ENCODE results near the gene LMBR1. TPM values are rescaled to one million over a fixed set of nuclear protein-coding genes. Genes with fewer than 3 reads are reported as not detected.
"Not testable (repeated sequence)": the region's sequence is repeated elsewhere in the genome, so short reads cannot be mapped to it uniquely, and the experiment has no call there.

Gene LMBR1
- total and polyA plus RNA-seq, 4 donors = 11.2 to 35.7 (median 17.9) TPM

DNA sequence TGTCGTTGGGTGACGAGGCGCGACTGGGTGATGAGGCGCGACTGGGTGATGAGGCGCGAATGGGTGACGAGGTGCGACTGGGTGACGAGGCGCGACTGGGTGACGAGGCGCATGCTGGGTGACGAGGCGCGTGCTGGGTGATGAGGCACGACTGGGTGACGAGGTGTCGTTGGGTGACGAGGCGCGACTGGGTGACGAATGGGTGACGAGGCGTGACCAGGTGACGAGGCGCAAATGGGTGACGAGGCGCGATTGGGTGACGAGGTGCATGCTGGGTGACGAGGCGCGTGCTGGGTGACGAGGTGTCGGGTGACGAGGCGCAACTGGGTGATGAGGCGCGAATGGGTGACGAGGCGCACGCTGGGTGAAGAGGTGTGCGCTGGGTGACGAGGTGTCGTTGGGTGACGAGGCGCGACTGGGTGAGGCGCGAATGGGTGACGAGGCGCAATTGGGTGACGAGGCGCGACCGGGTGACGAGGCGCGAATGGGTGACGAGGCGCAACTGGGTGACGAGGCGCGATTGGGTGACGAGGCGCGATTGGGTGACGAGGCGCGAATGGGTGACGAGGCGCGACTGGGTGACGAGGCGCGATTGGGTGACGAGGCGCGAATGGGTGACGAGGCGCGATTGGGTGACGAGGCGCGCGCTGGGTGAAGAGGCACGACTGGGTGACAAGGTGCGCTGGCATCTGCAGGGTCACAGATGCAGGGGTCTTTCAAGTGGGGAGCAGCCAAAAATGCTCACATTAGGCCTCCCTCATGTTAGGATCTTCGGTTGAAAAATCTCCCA, 48.6 kb upstream of the LMBR1 start:
- WGBS = 97% methylated on average over 92 of the region's 92 CpGs
- H3K9ac ChIP-seq (ENCODE audit: low read depth in 1 of 2, low read length in 2 of 2) = no peak overlapping the region
- H3K4me1 ChIP-seq (ENCODE audit: control insufficient read depth in 4 of 4, insufficient read depth in 4 of 4, low read length in 3 of 4) = peaks cover 0 to 2% (median 0%) of the 10 kb centered on the region in 4 donors
- H3K36me3 ChIP-seq (ENCODE audit: control insufficient read depth in 4 of 4, insufficient read depth in 3 of 4, low read depth in 1 of 4, low read length in 3 of 4) = no peaks in the 10 kb centered on the region
- H3K27me3 ChIP-seq (ENCODE audit: control insufficient read depth in 4 of 4, insufficient read depth in 4 of 4, low read length in 3 of 4) = peaks cover 0 to 3% (median 0%) of the 10 kb centered on the region in 4 donors
- no peak for TF ChIP-seq YY1 (IDR thresholded peaks at IDR 0.05)
- TF ChIP-seq HNF4A (conservative IDR thresholded peaks at IDR 0.05) = no peak
- TF ChIP-seq ZBTB33 (IDR thresholded peaks at IDR 0.05) = no peak
- TF ChIP-seq, protein P1, sequence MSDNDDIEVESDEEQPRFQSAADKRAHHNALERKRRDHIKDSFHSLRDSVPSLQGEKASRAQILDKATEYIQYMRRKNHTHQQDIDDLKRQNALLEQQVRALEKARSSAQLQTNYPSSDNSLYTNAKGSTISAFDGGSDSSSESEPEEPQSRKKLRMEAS (IDR thresholded peaks at IDR 0.05) = no peak
- H3K27ac ChIP-seq (ENCODE audit: low read depth in 1 of 2, low read length in 2 of 2) = no peak overlapping the region
- peaks cover 0 to 3% (median 0%) of the 10 kb centered on the region in 4 donors for H3K9me3 ChIP-seq (ENCODE audit: control insufficient read depth in 4 of 4, low read length in 3 of 4)
- H3K4me3 ChIP-seq (ENCODE audit: low read depth in 1 of 3, low read length in 3 of 3) = no peak overlapping the region
- no peak for DNase-seq (ENCODE audit: low spot score)

DNA sequence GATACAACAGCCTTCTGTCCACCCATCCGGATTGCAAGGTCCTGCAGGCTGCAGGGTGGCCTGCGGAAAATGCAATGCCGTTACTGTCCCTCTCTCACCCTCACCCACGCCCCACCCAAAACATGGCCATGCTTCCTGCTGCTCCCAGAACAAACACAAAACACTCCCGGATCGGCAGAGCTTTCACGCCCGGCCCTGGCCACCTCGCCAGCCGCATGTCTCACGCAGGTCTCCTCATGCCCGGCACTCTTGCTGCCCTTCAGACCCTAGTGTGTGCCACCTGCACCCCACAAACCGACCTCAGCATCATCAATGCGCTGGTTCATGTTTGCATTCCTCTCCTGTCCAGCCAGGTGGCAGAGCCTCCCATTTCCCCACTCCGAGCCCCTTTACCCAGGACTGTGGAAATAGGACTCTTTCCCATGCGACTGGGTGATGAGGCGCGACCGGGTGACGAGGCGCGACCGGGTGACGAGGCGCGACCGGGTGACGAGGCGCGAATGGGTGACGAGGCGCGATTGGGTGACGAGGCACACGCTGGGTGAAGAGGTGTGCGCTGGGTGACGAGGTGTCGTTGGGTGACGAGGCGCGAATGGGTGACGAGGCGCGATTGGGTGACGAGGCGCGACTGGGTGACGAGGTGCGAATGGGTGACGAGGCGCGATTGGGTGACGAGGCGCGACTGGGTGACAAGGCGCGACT, 47.6 kb upstream of the LMBR1 start:
- peaks cover 0 to 3% (median 0%) of the 10 kb centered on the region in 4 donors for H3K27me3 ChIP-seq (ENCODE audit: control insufficient read depth in 4 of 4, insufficient read depth in 4 of 4, low read length in 3 of 4)
- TF ChIP-seq FOXA1 (IDR thresholded peaks at IDR 0.05) (no peak), CTCF (IDR thresholded peaks at IDR 0.05; ENCODE audit: low read depth, low read length, missing input control) (no peak), RAD21 (IDR thresholded peaks at IDR 0.05) (no peak), YY1 (IDR thresholded peaks at IDR 0.05) (no peak), RXRA (IDR thresholded peaks at IDR 0.05) (no peak)
- TF ChIP-seq, protein P2, sequence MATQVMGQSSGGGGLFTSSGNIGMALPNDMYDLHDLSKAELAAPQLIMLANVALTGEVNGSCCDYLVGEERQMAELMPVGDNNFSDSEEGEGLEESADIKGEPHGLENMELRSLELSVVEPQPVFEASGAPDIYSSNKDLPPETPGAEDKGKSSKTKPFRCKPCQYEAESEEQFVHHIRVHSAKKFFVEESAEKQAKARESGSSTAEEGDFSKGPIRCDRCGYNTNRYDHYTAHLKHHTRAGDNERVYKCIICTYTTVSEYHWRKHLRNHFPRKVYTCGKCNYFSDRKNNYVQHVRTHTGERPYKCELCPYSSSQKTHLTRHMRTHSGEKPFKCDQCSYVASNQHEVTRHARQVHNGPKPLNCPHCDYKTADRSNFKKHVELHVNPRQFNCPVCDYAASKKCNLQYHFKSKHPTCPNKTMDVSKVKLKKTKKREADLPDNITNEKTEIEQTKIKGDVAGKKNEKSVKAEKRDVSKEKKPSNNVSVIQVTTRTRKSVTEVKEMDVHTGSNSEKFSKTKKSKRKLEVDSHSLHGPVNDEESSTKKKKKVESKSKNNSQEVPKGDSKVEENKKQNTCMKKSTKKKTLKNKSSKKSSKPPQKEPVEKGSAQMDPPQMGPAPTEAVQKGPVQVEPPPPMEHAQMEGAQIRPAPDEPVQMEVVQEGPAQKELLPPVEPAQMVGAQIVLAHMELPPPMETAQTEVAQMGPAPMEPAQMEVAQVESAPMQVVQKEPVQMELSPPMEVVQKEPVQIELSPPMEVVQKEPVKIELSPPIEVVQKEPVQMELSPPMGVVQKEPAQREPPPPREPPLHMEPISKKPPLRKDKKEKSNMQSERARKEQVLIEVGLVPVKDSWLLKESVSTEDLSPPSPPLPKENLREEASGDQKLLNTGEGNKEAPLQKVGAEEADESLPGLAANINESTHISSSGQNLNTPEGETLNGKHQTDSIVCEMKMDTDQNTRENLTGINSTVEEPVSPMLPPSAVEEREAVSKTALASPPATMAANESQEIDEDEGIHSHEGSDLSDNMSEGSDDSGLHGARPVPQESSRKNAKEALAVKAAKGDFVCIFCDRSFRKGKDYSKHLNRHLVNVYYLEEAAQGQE (IDR thresholded peaks at IDR 0.05) = no peak
- WGBS = 96% methylated on average over 57 of the region's 57 CpGs

DNA sequence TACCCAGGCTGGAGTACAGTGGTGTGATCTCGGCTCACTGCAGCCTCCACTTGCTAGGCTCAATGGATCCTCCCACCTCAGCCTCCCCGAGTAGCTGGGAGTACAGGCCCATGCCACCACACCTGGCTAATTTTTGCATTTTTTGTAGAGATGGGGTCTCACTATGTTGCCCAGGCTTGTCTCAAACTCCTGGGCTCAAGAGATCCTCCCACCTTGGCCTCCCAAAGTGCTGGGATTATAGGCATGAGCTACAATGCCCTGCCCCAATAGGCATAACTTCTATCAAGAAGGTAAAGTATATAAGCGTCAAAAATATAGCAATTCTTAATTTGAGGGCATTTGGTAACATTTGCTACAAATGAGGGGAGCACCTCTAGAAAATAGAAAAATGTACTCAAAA, 43.8 kb upstream of the LMBR1 start:
- WGBS = 92% methylated on average over 3 of the region's 3 CpGs
- not testable (repeated sequence) for H3K4me3 ChIP-seq (ENCODE audit: low read depth in 1 of 3, low read length in 3 of 3); H3K27me3 ChIP-seq (ENCODE audit: control insufficient read depth in 4 of 4, insufficient read depth in 4 of 4, low read length in 3 of 4)

More for the DNA sequence above, 47.6 kb upstream of the LMBR1 start:
- Histone ChIP-seq H3K9me3 (ENCODE audit: control insufficient read depth in 4 of 4, low read length in 3 of 4) (peaks cover 0 to 3% (median 0%) of the 10 kb centered on the region in 4 donors), H3K36me3 (ENCODE audit: control insufficient read depth in 4 of 4, insufficient read depth in 3 of 4, low read depth in 1 of 4, low read length in 3 of 4) (no peaks in the 10 kb centered on the region), H3K27ac (ENCODE audit: low read depth in 1 of 2, low read length in 2 of 2) (no peak overlapping the region), H3K4me1 (ENCODE audit: control insufficient read depth in 4 of 4, insufficient read depth in 4 of 4, low read length in 3 of 4) (peaks cover 0 to 2% (median 0%) of the 10 kb centered on the region in 4 donors), H3K9ac (ENCODE audit: low read depth in 1 of 2, low read length in 2 of 2) (no peak overlapping the region), H3K4me3 (ENCODE audit: low read depth in 1 of 3, low read length in 3 of 3) (no peak overlapping the region)
- DNase-seq (ENCODE audit: low spot score) = no peak

More for the DNA sequence above, 43.8 kb upstream of the LMBR1 start:
- not testable (repeated sequence) for H3K4me1 ChIP-seq (ENCODE audit: control insufficient read depth in 4 of 4, insufficient read depth in 4 of 4, low read length in 3 of 4); H3K9ac ChIP-seq (ENCODE audit: low read depth in 1 of 2, low read length in 2 of 2); H3K27ac ChIP-seq (ENCODE audit: low read depth in 1 of 2, low read length in 2 of 2); H3K36me3 ChIP-seq (ENCODE audit: control insufficient read depth in 4 of 4, insufficient read depth in 3 of 4, low read depth in 1 of 4, low read length in 3 of 4); DNase-seq (ENCODE audit: low spot score); H3K9me3 ChIP-seq (ENCODE audit: control insufficient read depth in 4 of 4, low read length in 3 of 4)
